AG10803 (cell line): Measurements from ENCODE around the gene CYP26C1.

Source experiments
- DNase-seq: peaks from one replicate; pipeline ENCODE4 v3.0.0; 2010; ENCODE audit warnings: low read depth
- H3K4me3 ChIP-seq: 2 replicates; pipeline ENCODE4 v1.5.1; 2011; ENCODE audit warnings: mild to moderate bottlenecking, low read length, control low read depth
- TF ChIP-seq, protein P1 (sequence below): conservative IDR thresholded peaks from 2 replicates; pipeline ENCODE4 v1.5.1; 2011; ENCODE audit warnings: mild to moderate bottlenecking, low read length, control low read depth, inconsistent platforms

The CYP26C1 gene

DNA sequence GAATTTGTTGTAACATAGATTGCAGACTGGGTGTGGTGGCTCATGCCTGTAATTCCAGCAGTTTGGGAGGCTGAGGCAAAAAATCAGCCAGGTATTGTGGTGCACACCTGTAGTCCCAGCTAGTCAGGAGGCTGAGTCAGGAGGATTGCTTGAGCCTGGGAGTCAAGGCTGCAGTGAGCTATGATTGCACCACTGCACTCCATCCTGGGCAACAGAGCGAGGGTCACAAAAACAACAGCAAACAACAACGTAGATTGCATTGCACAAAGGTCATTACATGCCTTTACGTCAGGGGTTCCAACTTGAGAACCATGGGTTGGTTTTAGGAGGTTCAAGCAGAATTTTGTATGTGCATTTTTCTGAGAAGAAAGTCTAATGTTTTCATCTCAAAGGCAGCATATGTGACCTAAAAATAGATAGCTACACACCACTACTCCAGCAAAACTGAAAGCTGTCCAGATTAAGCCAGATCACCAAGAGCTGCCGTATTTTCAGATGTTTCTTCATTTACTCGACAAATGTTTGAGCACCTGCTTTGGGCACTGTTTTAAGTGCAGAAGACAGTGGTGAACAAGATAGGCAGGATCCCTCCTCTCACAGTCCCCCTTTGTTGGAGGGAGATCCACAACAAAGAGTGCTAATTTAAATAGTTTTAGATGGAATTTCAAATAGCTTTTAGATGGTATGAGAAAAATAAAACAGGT lies 28.3 kb upstream of the CYP26C1 start:
- H3K4me3 ChIP-seq: no peak overlapping the region
- peak; percentile 9 for DNase-seq
- TF ChIP-seq, protein P1, sequence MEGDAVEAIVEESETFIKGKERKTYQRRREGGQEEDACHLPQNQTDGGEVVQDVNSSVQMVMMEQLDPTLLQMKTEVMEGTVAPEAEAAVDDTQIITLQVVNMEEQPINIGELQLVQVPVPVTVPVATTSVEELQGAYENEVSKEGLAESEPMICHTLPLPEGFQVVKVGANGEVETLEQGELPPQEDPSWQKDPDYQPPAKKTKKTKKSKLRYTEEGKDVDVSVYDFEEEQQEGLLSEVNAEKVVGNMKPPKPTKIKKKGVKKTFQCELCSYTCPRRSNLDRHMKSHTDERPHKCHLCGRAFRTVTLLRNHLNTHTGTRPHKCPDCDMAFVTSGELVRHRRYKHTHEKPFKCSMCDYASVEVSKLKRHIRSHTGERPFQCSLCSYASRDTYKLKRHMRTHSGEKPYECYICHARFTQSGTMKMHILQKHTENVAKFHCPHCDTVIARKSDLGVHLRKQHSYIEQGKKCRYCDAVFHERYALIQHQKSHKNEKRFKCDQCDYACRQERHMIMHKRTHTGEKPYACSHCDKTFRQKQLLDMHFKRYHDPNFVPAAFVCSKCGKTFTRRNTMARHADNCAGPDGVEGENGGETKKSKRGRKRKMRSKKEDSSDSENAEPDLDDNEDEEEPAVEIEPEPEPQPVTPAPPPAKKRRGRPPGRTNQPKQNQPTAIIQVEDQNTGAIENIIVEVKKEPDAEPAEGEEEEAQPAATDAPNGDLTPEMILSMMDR: no peak

DNA sequence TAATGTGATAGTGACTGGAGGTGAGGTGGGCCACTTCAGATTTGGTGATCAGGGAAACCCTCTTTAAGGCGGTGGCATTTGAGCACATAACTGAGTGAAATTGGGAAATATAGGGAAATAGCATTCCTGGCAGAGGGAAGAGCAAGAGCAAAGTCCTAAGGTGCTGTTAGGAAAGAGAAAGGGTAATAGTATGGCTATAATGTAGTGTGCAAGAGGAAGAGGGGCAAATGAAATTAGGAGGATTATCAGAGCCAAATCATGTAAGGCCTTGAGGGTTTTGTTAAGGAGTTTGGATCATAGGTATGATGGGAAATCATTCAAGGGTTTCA lies 27.8 kb upstream of the CYP26C1 start:
- H3K4me3 ChIP-seq: no peak overlapping the region
- no peak for DNase-seq
- TF ChIP-seq, protein P1: no peak

DNA sequence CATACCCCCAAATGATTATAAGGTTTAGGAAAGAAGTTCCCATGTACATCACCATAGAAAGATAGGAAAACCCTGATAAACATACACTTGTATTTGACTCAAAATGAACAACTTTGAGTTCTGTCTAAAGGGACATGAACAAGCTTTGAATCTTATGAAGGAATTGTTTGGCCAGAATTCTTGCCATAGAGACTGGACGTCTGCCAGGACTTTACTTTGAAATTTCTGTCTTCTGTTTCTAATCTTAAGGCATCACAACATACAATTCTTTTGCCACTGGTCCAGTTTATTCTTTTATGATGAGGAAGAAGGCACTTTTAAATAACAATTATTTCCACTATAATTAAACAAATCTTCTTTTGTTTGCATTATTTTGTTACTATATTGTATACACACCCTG lies 26.2 kb upstream of the CYP26C1 start:
- TF ChIP-seq, protein P1: no peak
- no peak overlapping the region for H3K4me3 ChIP-seq
- DNase-seq: peak; percentile 40

DNA sequence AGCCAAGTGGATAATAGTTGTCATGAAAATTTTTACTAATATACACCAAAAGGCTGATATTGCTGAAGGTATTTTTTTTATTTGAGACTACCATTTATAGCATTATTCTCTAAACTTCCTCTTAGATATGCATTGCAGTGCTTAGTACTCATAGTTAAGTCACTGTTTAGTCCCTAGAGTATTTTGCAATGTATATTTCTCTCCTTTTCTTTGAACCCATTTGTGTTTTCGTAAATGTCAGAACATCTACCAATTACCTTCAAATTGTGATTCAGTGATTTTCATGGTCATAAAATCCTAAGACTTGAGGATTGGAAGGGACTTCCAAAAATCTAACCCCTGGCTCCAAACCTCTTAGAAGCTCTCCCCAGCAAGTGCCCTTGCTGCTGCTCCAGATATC lies 21.5 kb upstream of the CYP26C1 start:
- no peak for DNase-seq
- TF ChIP-seq, protein P1: no peak
- H3K4me3 ChIP-seq: no peak overlapping the region

- peak; percentile 52 for DNase-seq
- no peak overlapping the region for H3K4me3 ChIP-seq
- TF ChIP-seq, protein P1: peak; percentile 91
These were observed 20.9 kb upstream of the CYP26C1 start for GRCh38 chr10:93039721-93040120.

DNA sequence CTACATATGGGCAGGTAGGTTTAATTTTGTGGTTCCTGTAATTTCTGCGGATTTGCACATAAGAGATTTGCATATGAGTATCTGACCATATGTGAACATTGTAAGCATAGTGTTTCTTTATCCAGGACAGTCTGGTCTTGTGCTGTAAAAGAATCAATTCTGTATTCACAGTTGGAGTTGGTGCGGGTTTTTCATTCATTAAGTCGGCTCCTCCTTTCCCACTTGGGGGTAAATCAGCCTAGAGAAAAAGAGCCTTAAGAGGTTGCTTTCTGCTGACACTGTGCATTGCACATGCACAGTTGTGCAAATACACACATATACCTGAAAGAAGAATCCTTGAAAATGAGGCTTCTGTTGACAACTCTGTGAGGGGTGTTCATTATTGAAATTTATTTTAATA lies 6.1 kb upstream of the CYP26C1 start:
- TF ChIP-seq, protein P1: no peak
- no peak overlapping the region for H3K4me3 ChIP-seq

GRCh38 chr10:93058139-93058538 lies 2.5 kb upstream of the CYP26C1 start:
- no peak for DNase-seq
- TF ChIP-seq, protein P1: no peak
- no peak overlapping the region for H3K4me3 ChIP-seq

More for the DNA sequence above, 6.1 kb upstream of the CYP26C1 start:
- DNase-seq: no peak
